ENCODE data around the gene SOX1. TPM values are rescaled to one million over a fixed set of nuclear protein-coding genes. Genes with fewer than 3 reads are reported as not detected.

The SOX1 gene
- total and polyA plus RNA-seq, 4 donors, result not detected

- H3K9ac ChIP-seq (ENCODE audit: low read depth in 1 of 2, low read length in 2 of 2), result no peak overlapping the region
- no peak for DNase-seq (ENCODE audit: low spot score)
- 4% methylated on average over 80 of the region's 80 CpGs for WGBS
- H3K4me3 ChIP-seq (ENCODE audit: low read depth in 1 of 3, low read length in 3 of 3), result no peak overlapping the region
- peaks cover 3 to 54% (median 14%) of the 10 kb centered on the region in 4 donors for H3K27me3 ChIP-seq (ENCODE audit: control insufficient read depth in 4 of 4, insufficient read depth in 4 of 4, low read length in 3 of 4)
- H3K36me3 ChIP-seq (ENCODE audit: control insufficient read depth in 4 of 4, insufficient read depth in 3 of 4, low read depth in 1 of 4, low read length in 3 of 4), result no peaks in the 10 kb centered on the region
- no peak for TF ChIP-seq RXRA (IDR thresholded peaks at IDR 0.05)
- TF ChIP-seq HNF4G (IDR thresholded peaks at IDR 0.05), result no peak
- peaks cover 0 to 27% (median 15%) of the 10 kb centered on the region in 4 donors for H3K4me1 ChIP-seq (ENCODE audit: control insufficient read depth in 4 of 4, insufficient read depth in 4 of 4, low read length in 3 of 4)
- H3K27ac ChIP-seq (ENCODE audit: low read depth in 1 of 2, low read length in 2 of 2), result no peak overlapping the region
- H3K9me3 ChIP-seq (ENCODE audit: control insufficient read depth in 4 of 4, low read length in 3 of 4), result no peaks in the 10 kb centered on the region
These were observed 1.7 kb downstream of the SOX1 start for GRCh38 chr13:112068540-112069060.

DNA sequence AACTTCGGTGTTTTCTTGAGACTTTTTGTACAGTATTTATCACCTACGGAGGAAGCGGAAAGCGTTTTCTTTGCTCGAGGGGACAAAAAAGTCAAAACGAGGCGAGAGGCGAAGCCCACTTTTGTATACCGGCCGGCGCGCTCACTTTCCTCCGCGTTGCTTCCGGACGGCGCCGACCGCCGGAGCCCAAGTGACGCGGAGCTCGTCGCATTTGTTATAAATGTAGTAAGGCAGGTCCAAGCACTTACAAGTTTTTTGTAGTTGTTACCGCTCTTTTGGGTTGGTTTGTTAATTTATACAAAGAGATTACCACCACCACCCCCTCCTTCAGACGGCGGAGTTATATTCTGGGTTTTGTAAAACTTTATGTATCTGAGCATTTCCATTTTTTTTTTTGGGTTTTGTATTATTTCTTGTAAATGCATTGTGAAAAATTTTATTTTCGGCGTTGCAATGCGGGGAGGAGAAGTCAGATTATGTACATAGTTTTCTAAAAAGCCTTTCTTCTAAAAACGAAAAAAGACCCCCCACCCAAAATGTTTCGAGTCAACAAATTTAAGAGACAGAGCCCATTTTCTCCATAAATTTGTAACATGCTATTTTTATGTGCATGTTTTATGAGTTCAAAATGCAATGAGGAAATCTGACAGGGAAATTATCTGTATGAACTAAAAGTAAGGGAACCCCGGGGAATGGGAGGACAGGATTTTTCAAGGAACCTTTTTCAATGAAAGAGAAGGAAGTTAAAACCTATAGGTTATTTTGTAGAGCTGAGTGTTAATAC, 2.3 kb downstream of the SOX1 start:
- no peak for DNase-seq (ENCODE audit: low spot score)
- Histone ChIP-seq H3K27ac (ENCODE audit: low read depth in 1 of 2, low read length in 2 of 2) (no peak overlapping the region), H3K9me3 (ENCODE audit: control insufficient read depth in 4 of 4, low read length in 3 of 4) (no peaks in the 10 kb centered on the region), H3K27me3 (ENCODE audit: control insufficient read depth in 4 of 4, insufficient read depth in 4 of 4, low read length in 3 of 4) (peaks cover 3 to 53% (median 15%) of the 10 kb centered on the region in 4 donors), H3K36me3 (ENCODE audit: control insufficient read depth in 4 of 4, insufficient read depth in 3 of 4, low read depth in 1 of 4, low read length in 3 of 4) (no peaks in the 10 kb centered on the region), H3K9ac (ENCODE audit: low read depth in 1 of 2, low read length in 2 of 2) (no peak overlapping the region), H3K4me3 (ENCODE audit: low read depth in 1 of 3, low read length in 3 of 3) (no peak overlapping the region), H3K4me1 (ENCODE audit: control insufficient read depth in 4 of 4, insufficient read depth in 4 of 4, low read length in 3 of 4) (peaks cover 0 to 31% (median 16%) of the 10 kb centered on the region in 4 donors)
- TF ChIP-seq EGR1 (IDR thresholded peaks at IDR 0.05; ENCODE audit: low read depth in 2 of 2) (no peak), SP1 (IDR thresholded peaks at IDR 0.05) (no peak), TAF1 (conservative IDR thresholded peaks at IDR 0.05) (no peak), JUND (IDR thresholded peaks at IDR 0.05) (no peak), REST (IDR thresholded peaks at IDR 0.05) (no peak), HNF4A (conservative IDR thresholded peaks at IDR 0.05) (no peak), HNF4G (IDR thresholded peaks at IDR 0.05) (no peak), FOXA2 (IDR thresholded peaks at IDR 0.05) (no peak), MAX (IDR thresholded peaks at IDR 0.05) (no peak), RAD21 (IDR thresholded peaks at IDR 0.05) (no peak), CTCF (IDR thresholded peaks at IDR 0.05; ENCODE audit: low read depth, low read length, missing input control) (no peak), GABPA (IDR thresholded peaks at IDR 0.05 in 1 of 2, conservative IDR thresholded peaks at IDR 0.05 in 1 of 2) (no peak)
- TF ChIP-seq, protein P1, sequence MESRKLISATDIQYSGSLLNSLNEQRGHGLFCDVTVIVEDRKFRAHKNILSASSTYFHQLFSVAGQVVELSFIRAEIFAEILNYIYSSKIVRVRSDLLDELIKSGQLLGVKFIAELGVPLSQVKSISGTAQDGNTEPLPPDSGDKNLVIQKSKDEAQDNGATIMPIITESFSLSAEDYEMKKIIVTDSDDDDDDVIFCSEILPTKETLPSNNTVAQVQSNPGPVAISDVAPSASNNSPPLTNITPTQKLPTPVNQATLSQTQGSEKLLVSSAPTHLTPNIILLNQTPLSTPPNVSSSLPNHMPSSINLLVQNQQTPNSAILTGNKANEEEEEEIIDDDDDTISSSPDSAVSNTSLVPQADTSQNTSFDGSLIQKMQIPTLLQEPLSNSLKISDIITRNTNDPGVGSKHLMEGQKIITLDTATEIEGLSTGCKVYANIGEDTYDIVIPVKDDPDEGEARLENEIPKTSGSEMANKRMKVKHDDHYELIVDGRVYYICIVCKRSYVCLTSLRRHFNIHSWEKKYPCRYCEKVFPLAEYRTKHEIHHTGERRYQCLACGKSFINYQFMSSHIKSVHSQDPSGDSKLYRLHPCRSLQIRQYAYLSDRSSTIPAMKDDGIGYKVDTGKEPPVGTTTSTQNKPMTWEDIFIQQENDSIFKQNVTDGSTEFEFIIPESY (IDR thresholded peaks at IDR 0.05), result no peak
- TF ChIP-seq, protein P2, sequence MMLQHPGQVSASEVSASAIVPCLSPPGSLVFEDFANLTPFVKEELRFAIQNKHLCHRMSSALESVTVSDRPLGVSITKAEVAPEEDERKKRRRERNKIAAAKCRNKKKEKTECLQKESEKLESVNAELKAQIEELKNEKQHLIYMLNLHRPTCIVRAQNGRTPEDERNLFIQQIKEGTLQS (IDR thresholded peaks at IDR 0.05), result no peak
- 7% methylated on average over 33 of the region's 33 CpGs for WGBS
